Naive thymus-derived CD4-positive, alpha-beta T cell (primary cell): ENCODE data around the gene SLC22A23. TPM values are rescaled to one million over a fixed set of nuclear protein-coding genes. Genes with fewer than 3 reads are reported as not detected.

ENCODE experiments used
- ATAC-seq: fragments of 150-1000 bp; cut with Tn5 transposase; 2 replicates; pipeline ENCODE4 v1.10.0; 2021; ENCODE audit warnings: mild to moderate bottlenecking, moderate library complexity
- CTCF ChIA-PET: fragments of 350-600 bp; sonication (Branson Sonifier 250); formaldehyde crosslinking; loops from one replicate; lab custom pipeline; 2021; ENCODE audit warnings: antibody characterized with exemption; lab: Charles Lee
- POLR2A ChIA-PET: fragments of 350-600 bp; sonication (Branson Sonifier 250); formaldehyde crosslinking; loops from one replicate; lab custom pipeline; 2021; ENCODE audit warnings: antibody characterized with exemption, inconsistent platforms; lab: Charles Lee
- DNase-seq, 9 donors: peaks; one replicate each; pipeline versions ENCODE4 v3.0.0 to v3.0.0-alpha.2; 2020 to 2022; ENCODE audit warnings: mixed read lengths in 1 of 9
- H3K27ac ChIP-seq: one replicate; pipeline ENCODE4 v1.7.0; 2013; ENCODE audit warnings: mild to moderate bottlenecking, low read depth, low read length, moderate library complexity
- H3K27me3 ChIP-seq, 2 donors: one replicate each; pipeline ENCODE4 v1.7.0; 2013; ENCODE audit warnings: low read length in 2 of 2, mild to moderate bottlenecking in 2 of 2, moderate library complexity in 2 of 2; ENCODE audit not compliant: control insufficient read depth in 2 of 2, insufficient read depth in 2 of 2
- H3K36me3 ChIP-seq, 3 experiments: 1 replicate in 2 of 3; 2 replicates in 1 of 3; pipeline ENCODE4 v1.7.0; 2013; ENCODE audit warnings: low read length in 3 of 3, mild to moderate bottlenecking in 3 of 3, moderate library complexity in 1 of 3; ENCODE audit not compliant: insufficient read depth in 3 of 3, control insufficient read depth in 2 of 3
- H3K4me1 ChIP-seq, 2 donors: one replicate each; pipeline ENCODE4 v1.7.0; 2013; ENCODE audit warnings: low read length in 2 of 2, mild to moderate bottlenecking in 2 of 2, moderate library complexity in 1 of 2; ENCODE audit not compliant: control insufficient read depth in 2 of 2, insufficient read depth in 2 of 2
- H3K4me3 ChIP-seq: 2 replicates; pipeline ENCODE4 v1.7.0; 2013; ENCODE audit warnings: mild to moderate bottlenecking, low read length
- H3K9me3 ChIP-seq, 3 experiments: 1 replicate in 2 of 3; 2 replicates in 1 of 3; pipeline ENCODE4 v1.7.0; 2013; ENCODE audit warnings: low read length in 3 of 3; ENCODE audit not compliant: control insufficient read depth in 2 of 3
- H3K27ac Mint-ChIP-seq, 9 donors: one replicate each; pipeline ENCODE4 v1.8.0; 2020 to 2022; ENCODE audit warnings: mixed read lengths in 9 of 9, mild to moderate bottlenecking in 8 of 9, moderate library complexity in 5 of 9, inconsistent platforms in 2 of 9
- H3K27me3 Mint-ChIP-seq, 5 donors: one replicate each; pipeline ENCODE4 v1.8.0; 2021 to 2022; ENCODE audit warnings: mixed read lengths in 5 of 5, mild to moderate bottlenecking in 1 of 5
- H3K36me3 Mint-ChIP-seq, 5 donors: one replicate each; pipeline ENCODE4 v1.8.0; 2020 to 2022; ENCODE audit warnings: mixed read lengths in 5 of 5, mild to moderate bottlenecking in 3 of 5, inconsistent platforms in 1 of 5
- H3K4me1 Mint-ChIP-seq, 7 donors: one replicate each; pipeline ENCODE4 v1.8.0; 2020 to 2022; ENCODE audit warnings: mixed read lengths in 7 of 7, mild to moderate bottlenecking in 3 of 7, inconsistent platforms in 1 of 7
- H3K4me3 Mint-ChIP-seq, 10 donors: one replicate each; pipeline ENCODE4 v1.8.0; 2020 to 2022; ENCODE audit warnings: mild to moderate bottlenecking in 10 of 10, mixed read lengths in 10 of 10, moderate library complexity in 6 of 10, inconsistent platforms in 2 of 10
- H3K9me3 Mint-ChIP-seq, 11 donors: one replicate each; pipeline ENCODE4 v1.8.0; 2020 to 2022; ENCODE audit warnings: mixed read lengths in 11 of 11, mild to moderate bottlenecking in 4 of 11, inconsistent platforms in 1 of 11, moderate library complexity in 1 of 11
- intact Hi-C, 2 donors: fragments of 100-400 bp; cut with micrococcal nuclease; formaldehyde crosslinking; loops; one replicate each; pipeline ENCODE4 v1.15.1; 2023
- polyA plus RNA-seq, 2 donors: library from polyadenylated mRNA; unstranded; fragments of 300-500 nt; fragmentation: Illumina TruSeq; gene quantifications; one replicate each; pipeline ENCODE4 v1.2.3, GENCODE V29; 2021
- total RNA-seq, 6 experiments: library from RNA in 5 of 6; stranded (reverse) in 5 of 6; gene quantifications; 1 replicate in 5 of 6; 2 replicates in 1 of 6; pipeline ENCODE4 v1.2.3 and lab custom pipeline; 2021 to 2026

Gene SLC22A23
- total and polyA plus RNA-seq, 7 experiments from 2014 or later, result 1.1 to 23.8 (median 13.6) TPM

DNA sequence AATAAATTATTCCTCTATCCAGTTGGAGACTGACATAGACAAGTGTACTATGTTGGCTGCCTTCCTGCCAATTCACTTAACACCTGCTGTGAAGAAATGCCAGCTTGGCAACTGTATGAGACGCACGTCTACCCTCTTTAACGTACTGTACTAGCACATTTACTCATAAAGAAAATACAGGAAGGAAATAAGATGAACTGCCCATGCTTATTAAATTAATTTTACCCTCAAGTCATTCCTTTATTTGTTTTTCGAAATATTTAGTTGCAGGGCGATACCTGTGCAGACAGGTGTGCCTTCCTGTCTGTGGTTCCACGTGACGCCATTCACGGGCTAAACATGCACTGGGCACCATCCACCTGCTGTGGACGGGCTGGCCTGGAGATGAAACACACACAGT lies 146.1 kb downstream of the SLC22A23 start:
- ATAC-seq (no peak), DNase-seq (no peak)
- intact Hi-C loops, result no loop called here
- no peaks in the 10 kb centered on the region for H3K27me3 ChIP-seq
- Mint-ChIP-seq H3K4me1 (peaks cover 0 to 4% (median 0%) of the 10 kb centered on the region in 7 donors), H3K36me3 (peaks cover 0 to 39% (median 13%) of the 10 kb centered on the region in 5 donors), H3K9me3 (peaks cover 0 to 2% (median 0%) of the 10 kb centered on the region in 11 donors), H3K27ac (no peak overlapping the region), H3K27me3 (peaks cover 0 to 4% (median 0%) of the 10 kb centered on the region in 5 donors), H3K4me3 (no peak overlapping the region)
- no peak overlapping the region for H3K4me3 ChIP-seq
- no peaks in the 10 kb centered on the region for H3K4me1 ChIP-seq
- no peaks in the 10 kb centered on the region for H3K9me3 ChIP-seq
- H3K27ac ChIP-seq, result no peak overlapping the region
- ChIA-PET CTCF (no interaction called here), POLR2A (no interaction called here)
- H3K36me3 ChIP-seq, result peaks cover 0 to 9% (median 0%) of the 10 kb centered on the region in 3 experiments

GRCh38 chr6:3310051-3310448 lies 146.8 kb downstream of the SLC22A23 start:
- ATAC-seq (no peak), DNase-seq (no peak)
- Mint-ChIP-seq H3K27me3 (peaks cover 0 to 4% (median 0%) of the 10 kb centered on the region in 5 donors), H3K36me3 (peaks cover 0 to 39% (median 17%) of the 10 kb centered on the region in 5 donors), H3K9me3 (peaks cover 0 to 2% (median 0%) of the 10 kb centered on the region in 11 donors), H3K4me3 (no peak overlapping the region), H3K4me1 (peaks cover 0 to 4% (median 0%) of the 10 kb centered on the region in 7 donors), H3K27ac (no peak overlapping the region)
- Histone ChIP-seq H3K4me3 (no peak overlapping the region), H3K4me1 (no peaks in the 10 kb centered on the region), H3K27ac (no peak overlapping the region), H3K9me3 (no peaks in the 10 kb centered on the region), H3K27me3 (no peaks in the 10 kb centered on the region), H3K36me3 (peaks cover 0 to 9% (median 0%) of the 10 kb centered on the region in 3 experiments)
- POLR2A ChIA-PET, result no interaction called here
- CTCF ChIA-PET, result no interaction called here
- intact Hi-C loops, result no loop called here

GRCh38 chr6:3309391-3310050 lies 147.3 kb downstream of the SLC22A23 start:
- Mint-ChIP-seq H3K4me1 (peaks cover 0 to 6% (median 0%) of the 10 kb centered on the region in 7 donors), H3K27ac (no peak overlapping the region), H3K27me3 (peaks cover 0 to 4% (median 0%) of the 10 kb centered on the region in 5 donors), H3K9me3 (peaks cover 0 to 2% (median 0%) of the 10 kb centered on the region in 11 donors), H3K4me3 (no peak overlapping the region), H3K36me3 (peaks cover 0 to 39% (median 20%) of the 10 kb centered on the region in 5 donors)
- intact Hi-C loops, result no loop called here
- Histone ChIP-seq H3K36me3 (peaks cover 0 to 9% (median 0%) of the 10 kb centered on the region in 3 experiments), H3K27ac (no peak overlapping the region), H3K4me3 (no peak overlapping the region), H3K4me1 (no peaks in the 10 kb centered on the region), H3K9me3 (no peaks in the 10 kb centered on the region), H3K27me3 (no peaks in the 10 kb centered on the region)
- DNase-seq, result no peak
- POLR2A ChIA-PET, result no interaction called here
- CTCF ChIA-PET, result no interaction called here
- ATAC-seq, result no peak

- Mint-ChIP-seq H3K4me1 (peaks cover 0 to 5% (median 0%) of the 10 kb centered on the region in 7 donors), H3K9me3 (peaks cover 0 to 3% (median 0%) of the 10 kb centered on the region in 11 donors), H3K27me3 (peaks cover 0 to 5% (median 0%) of the 10 kb centered on the region in 5 donors), H3K27ac (no peak overlapping the region), H3K4me3 (no peak overlapping the region), H3K36me3 (peaks cover 0 to 49% (median 26%) of the 10 kb centered on the region in 5 donors)
- POLR2A ChIA-PET, result no interaction called here
- DNase-seq, result no peak
- H3K4me3 ChIP-seq, result no peak overlapping the region
- no peak overlapping the region for H3K27ac ChIP-seq
- no peaks in the 10 kb centered on the region for H3K27me3 ChIP-seq
- CTCF ChIA-PET, result no interaction called here
- peaks cover 0 to 2% (median 0%) of the 10 kb centered on the region in 3 experiments for H3K9me3 ChIP-seq
- intact Hi-C loops, result no loop called here
- H3K4me1 ChIP-seq, result no peaks in the 10 kb centered on the region
- peaks cover 0 to 9% (median 0%) of the 10 kb centered on the region in 3 experiments for H3K36me3 ChIP-seq
- ATAC-seq, result no peak
These were observed 148.7 kb downstream of the SLC22A23 start for GRCh38 chr6:3308106-3308505.

DNA sequence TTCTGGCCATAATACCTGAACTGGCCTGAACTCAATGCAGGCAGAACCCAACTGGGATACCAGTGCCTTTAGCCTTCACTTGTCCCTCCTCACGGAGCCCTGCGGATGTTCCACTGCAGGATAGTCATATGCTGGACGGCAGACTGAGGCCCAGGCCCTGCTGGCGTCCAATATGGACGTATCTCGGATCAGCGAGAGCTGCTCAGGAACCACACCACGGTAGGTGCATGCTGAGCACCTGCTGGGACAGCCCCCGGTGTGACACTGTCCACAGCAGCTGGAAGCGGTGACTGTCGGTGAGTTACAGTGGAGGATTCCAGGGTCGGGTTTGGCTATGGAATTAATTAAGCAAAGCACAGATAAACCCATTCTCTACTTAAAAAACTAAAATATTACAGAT lies 149.4 kb downstream of the SLC22A23 start:
- Mint-ChIP-seq H3K27me3 (peaks cover 0 to 5% (median 0%) of the 10 kb centered on the region in 5 donors), H3K27ac (no peak overlapping the region), H3K9me3 (peaks cover 0 to 6% (median 0%) of the 10 kb centered on the region in 11 donors), H3K36me3 (peaks cover 0 to 51% (median 33%) of the 10 kb centered on the region in 5 donors), H3K4me1 (peaks cover 0 to 5% (median 0%) of the 10 kb centered on the region in 7 donors), H3K4me3 (no peak overlapping the region)
- H3K36me3 ChIP-seq, result peaks cover 0 to 9% (median 0%) of the 10 kb centered on the region in 3 experiments
- ATAC-seq, result no peak
- H3K4me1 ChIP-seq, result no peaks in the 10 kb centered on the region
- H3K4me3 ChIP-seq, result no peak overlapping the region
- no peak overlapping the region for H3K27ac ChIP-seq
- no peak for DNase-seq
- ChIA-PET POLR2A (no interaction called here), CTCF (no interaction called here)
- no peaks in the 10 kb centered on the region for H3K27me3 ChIP-seq
- H3K9me3 ChIP-seq, result peaks cover 0 to 4% (median 0%) of the 10 kb centered on the region in 3 experiments
- intact Hi-C loops, result no loop called here

DNA sequence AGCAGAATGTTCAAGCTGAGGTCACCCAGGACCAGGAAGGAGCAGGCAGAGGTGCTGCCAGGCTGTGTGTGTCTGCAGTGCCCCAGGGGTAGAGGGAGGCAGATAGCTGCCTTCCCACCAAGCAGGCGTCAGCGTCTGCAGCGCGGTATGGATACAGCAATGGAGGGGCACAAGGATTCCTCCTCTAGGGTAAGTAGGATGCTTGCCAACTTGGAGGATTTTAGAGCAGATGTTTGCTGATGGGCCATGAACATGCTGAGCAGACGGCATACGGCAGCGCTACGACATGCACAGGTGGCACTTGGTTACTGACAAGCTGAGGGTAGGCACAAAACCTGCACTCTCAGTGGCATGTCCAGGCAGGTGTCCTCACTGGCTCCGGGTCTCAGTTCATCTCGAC lies 150.0 kb downstream of the SLC22A23 start:
- Mint-ChIP-seq H3K4me1 (peaks cover 0 to 5% (median 0%) of the 10 kb centered on the region in 7 donors), H3K4me3 (no peak overlapping the region), H3K36me3 (peaks cover 0 to 55% (median 36%) of the 10 kb centered on the region in 5 donors), H3K27me3 (peaks cover 0 to 6% (median 0%) of the 10 kb centered on the region in 5 donors), H3K27ac (no peak overlapping the region), H3K9me3 (peaks cover 0 to 6% (median 0%) of the 10 kb centered on the region in 11 donors)
- ChIA-PET CTCF (no interaction called here), POLR2A (no interaction called here)
- Histone ChIP-seq H3K4me3 (no peak overlapping the region), H3K4me1 (no peaks in the 10 kb centered on the region), H3K36me3 (peaks cover 0 to 9% (median 0%) of the 10 kb centered on the region in 3 experiments), H3K9me3 (peaks cover 0 to 4% (median 0%) of the 10 kb centered on the region in 3 experiments), H3K27me3 (no peaks in the 10 kb centered on the region), H3K27ac (no peak overlapping the region)
- DNase-seq, result no peak
- ATAC-seq, result no peak
- intact Hi-C loops, result no loop called here
